NOMO-1 (cell line): Measurements from ENCODE around the gene ODAD3.
"Not testable (repeated sequence)": the region's sequence is repeated elsewhere in the genome, so short reads cannot be mapped to it uniquely, and the experiment has no call there.

Source experiments
- DNase-seq, 2 experiments: peaks; one replicate each; lab custom pipeline; 2025; ENCODE audit not compliant: unreplicated experiment in 2 of 2; lab: John Stamatoyannopoulos, UW

ODAD3 gene

GRCh38 chr19:11445141-11445540 is 10.2 kb upstream of the ODAD3 start:
- no peak for DNase-seq

DNA sequence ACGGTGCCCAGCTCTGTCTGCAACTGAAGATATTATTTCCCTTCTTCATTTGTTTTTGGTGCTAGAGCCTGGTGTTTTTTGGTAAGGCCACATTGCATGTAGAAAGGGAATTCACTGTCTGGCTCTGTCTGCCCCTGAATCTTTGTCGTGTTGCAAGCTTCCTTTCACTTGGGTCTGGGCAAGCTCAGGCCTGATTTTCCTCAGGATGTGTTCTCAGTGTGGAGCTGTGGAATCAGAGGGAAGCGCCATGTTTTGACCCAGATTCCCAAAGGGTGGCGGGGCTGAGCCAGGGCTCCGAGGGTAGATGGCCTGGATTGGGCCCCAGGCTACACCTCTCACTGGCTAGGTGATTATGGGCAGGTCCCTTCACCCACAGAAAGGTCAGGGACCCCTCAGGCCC is 9.1 kb upstream of the ODAD3 start:
- DNase-seq = no peak

GRCh38 chr19:11437955-11438354 is 3.0 kb upstream of the ODAD3 start:
- DNase-seq = no peak

DNA sequence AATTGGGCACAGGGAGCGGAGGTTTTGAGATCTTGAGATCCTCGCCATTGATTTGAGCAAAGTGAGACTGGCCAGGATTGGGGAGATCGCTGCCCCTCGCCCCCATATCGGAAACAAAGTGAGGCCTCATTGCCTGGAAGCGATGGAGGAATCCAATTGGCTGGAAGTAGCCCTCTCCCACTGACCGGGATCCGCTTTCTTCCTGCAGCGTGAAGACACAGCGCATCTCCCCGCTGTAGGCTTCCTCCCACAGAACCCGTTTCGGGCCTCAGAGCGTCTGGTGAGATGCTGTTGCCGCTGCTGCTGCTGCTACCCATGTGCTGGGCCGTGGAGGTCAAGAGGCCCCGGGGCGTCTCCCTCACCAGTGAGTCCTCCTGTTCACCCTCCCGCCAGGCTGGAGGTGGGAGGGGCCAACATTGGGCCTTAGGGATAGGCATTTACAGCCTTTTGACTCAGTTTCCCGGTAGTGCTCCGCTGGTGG is 952 bp upstream of the ODAD3 start:
- DNase-seq = no peak

- DNase-seq = no peak
Measured at GRCh38 chr19:11434703-11435056, 241 bp downstream of the ODAD3 start.

GRCh38 chr19:11433526-11433925 is 1.4 kb downstream of the ODAD3 start:
- not testable (repeated sequence) for DNase-seq

- no peak for DNase-seq
Measured at GRCh38 chr19:11426656-11427055, 8.3 kb downstream of the ODAD3 start.

GRCh38 chr19:11425719-11426457 is 9.0 kb downstream of the ODAD3 start:
- no peak for DNase-seq

DNA sequence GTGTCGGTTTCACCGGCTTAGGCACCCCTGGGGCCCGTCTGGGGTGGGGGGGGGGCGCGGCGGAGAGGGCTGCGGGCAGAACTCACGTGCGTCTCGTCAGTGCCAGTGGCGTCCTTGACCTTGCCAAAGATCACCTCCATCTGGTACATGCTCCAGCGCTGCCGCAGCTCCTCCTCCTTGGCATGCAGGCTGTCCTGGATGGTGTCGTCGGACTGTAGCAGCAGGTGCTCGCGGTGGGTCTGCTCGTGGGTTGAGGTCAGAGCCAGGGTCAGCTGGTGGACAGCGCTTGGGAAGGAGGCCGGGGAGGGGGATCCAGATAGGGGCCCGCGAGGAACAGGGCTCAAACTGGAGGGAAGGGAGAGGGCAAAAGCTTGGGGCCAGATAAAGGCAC is 11.1 kb downstream of the ODAD3 start:
- DNase-seq = no peak

- no peak for DNase-seq
Measured at GRCh38 chr19:11423164-11423790, 11.6 kb downstream of the ODAD3 start.

GRCh38 chr19:11422163-11423065 is 12.5 kb downstream of the ODAD3 start:
- peak in 1 of 2 experiments; percentile 13 for DNase-seq

DNA sequence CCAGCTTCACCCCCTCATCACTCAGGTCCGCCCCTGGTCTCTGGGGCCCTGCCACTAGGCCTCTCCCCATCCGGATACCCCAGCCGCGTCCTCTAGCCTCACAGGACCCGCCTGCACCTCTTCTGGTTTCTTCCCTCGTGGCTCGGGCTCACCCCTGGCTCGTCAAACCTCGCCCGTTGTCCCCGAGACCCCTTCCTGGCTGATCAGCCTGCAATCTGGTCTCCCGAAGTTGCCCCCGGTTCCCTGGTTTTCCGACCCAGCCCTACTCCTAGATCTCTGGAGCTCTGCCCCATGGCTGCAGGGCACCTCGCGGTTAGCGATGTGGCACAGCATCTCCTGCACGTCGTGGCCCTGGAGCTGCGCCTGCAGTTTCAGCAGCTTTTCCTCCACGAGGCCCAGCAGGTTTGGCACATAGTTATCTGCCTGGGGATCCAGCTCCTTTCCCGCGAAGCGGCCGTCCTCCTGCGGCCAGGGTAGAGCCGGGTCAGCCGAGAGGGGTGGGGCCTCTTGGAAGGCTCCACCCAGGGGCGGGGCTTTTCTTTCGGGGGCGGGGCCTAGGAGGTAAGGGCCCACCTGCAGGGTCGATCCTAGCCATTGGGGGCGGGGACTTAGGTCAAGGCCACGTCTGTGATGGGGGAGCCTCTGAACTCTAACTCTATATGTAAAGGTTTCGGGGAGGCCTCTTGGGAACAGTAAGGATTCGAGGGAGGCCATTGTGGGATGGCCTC is 13.4 kb downstream of the ODAD3 start:
- DNase-seq = no peak

- DNase-seq = peak in 1 of 2 experiments; percentile 38
Measured at GRCh38 chr19:11420429-11421370, 14.2 kb downstream of the ODAD3 start.

GRCh38 chr19:11418549-11419506 is 16.1 kb downstream of the ODAD3 start, which contains the start of gene RGL3:
Gene RGL3 (minus strand): TSS chr19:11419314. CDS start chr19:11419278, 36 bp downstream.
- no peak for DNase-seq

DNA sequence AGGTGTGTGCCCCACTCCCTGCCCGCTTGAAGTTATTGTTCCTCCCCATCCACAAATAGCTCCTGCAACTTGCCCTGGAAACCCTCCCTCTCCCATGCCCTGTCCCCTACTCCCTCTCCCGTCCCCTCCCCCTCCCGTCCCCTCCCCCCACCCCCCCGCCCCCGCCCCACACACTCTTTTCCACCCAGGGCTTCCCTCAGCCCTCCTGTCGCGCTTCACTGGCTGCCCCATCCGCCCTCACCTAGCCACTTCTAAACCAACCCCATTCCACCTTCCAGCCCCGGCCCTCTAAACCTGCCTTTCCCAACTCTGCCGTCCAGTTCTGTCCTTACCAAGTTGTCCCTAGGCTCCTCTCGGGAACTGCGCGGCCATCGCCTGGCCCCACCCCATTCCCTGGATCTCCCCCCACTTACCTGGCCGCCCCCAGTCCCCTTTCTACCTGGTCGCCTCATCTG is 16.8 kb downstream of the ODAD3 start:
- DNase-seq = no peak

DNA sequence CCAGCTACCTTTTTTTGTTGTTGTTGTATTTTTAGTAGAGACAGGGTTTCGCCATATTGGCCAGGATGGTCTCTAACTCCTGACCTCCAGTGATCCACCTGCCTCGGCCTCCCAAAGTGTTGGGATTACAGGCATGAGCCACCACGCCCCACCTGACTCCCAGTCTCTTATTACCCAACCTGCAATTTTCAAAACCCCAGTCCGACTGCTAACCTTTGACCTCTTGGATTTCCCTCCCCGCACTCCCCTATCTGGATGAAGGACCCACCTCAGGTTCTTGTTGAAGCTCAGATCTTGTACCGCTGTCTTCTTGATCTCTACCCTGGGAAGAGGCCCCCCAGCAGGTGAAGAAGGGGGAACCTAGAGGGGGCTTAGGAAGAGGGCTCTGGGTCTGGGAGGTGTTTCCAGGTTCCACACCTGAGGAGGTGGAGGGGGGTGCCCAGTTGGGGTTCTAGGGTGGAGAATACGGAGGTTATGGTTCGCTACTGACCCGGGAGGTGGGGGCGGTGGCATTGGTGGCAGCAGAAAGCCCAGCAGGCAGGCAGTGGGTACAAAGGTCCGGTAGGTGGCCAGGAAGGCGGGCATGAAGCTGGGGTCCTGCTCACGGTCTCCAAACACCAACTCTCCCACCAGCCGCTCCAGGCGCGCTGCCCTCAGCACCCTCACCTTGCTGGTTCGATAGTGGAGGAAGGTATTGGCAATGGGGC is 18.4 kb downstream of the ODAD3 start:
- DNase-seq = no peak

DNA sequence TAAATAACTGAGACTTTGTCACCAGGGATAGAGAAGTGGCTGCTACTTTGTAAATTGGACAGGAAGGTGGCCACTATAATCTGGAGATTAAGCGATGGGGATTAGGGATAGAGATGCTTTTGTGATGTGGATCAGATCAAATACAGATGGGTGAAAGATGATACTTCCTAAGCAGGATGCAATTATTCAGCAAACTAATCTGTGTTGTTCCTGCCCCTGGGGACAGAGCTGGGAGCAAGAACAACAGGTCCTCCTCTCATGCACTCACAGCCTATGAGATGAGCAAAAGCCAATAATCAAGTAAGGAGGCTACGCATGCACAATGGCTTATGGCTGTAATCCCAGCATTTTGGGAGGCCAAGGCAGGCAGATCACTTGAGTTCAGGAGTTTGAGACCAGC is 20.4 kb downstream of the ODAD3 start:
- no peak for DNase-seq

GRCh38 chr19:11410682-11411081 is 24.2 kb downstream of the ODAD3 start:
- no peak for DNase-seq
